ENCODE data around the gene RAB3GAP1. TPM values are rescaled to one million over a fixed set of nuclear protein-coding genes. Genes with fewer than 3 reads are reported as not detected.

RAB3GAP1 gene
- total RNA-seq, 1 donor = 72.3 TPM

Other genes starting within 250 kb of the RAB3GAP1 start
- gene ACMSD, start 213.7 kb upstream of the RAB3GAP1 start, total RNA-seq = not detected
- 91.3 TPM for gene CCNT2, start 133.5 kb upstream of the RAB3GAP1 start, total RNA-seq
- gene MAP3K19, start 4.8 kb upstream of the RAB3GAP1 start, total RNA-seq = not detected